Measurements from ENCODE around the gene HES6.

HES6 gene

GRCh38 chr2:238226698-238227586 lies 12.9 kb downstream of the HES6 start:
- FAIRE-seq (no peak), DNase-seq (ENCODE audit: insufficient read length, low spot score) (no peak)
- no peak for TF ChIP-seq POLR2A (IDR thresholded peaks at IDR 0.05; ENCODE audit: low read depth, low read length)

GRCh38 chr2:238225911-238226697 lies 13.7 kb downstream of the HES6 start:
- FAIRE-seq = no peak
- TF ChIP-seq POLR2A (IDR thresholded peaks at IDR 0.05; ENCODE audit: low read depth, low read length) = no peak
- DNase-seq (ENCODE audit: insufficient read length, low spot score) = no peak

DNA sequence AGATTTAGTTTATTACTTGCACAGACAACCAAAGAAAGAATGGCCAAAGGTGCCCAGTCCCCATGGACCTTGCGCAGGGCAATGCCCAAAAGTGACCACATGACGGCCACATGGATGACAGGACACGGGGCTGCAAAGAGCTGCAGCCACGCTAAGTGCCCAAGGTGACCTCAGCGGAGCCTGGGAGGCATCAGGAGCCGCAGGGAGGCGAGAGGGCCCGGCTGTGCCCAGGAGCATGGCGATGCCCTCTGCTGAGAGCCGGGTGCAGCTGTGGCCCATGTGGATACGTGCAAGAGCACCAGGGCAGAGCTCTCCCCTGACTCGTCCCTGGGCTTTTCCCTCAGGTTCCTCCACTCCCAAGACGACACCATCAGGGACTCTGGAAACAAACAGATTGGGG lies 14.7 kb downstream of the HES6 start:
- FAIRE-seq (no peak), DNase-seq (ENCODE audit: insufficient read length, low spot score) (no peak)
- no peak for TF ChIP-seq POLR2A (IDR thresholded peaks at IDR 0.05; ENCODE audit: low read depth, low read length)

GRCh38 chr2:238224356-238225035 lies 15.3 kb downstream of the HES6 start:
- DNase-seq (ENCODE audit: insufficient read length, low spot score) (no peak), FAIRE-seq (no peak)
- TF ChIP-seq POLR2A (IDR thresholded peaks at IDR 0.05; ENCODE audit: low read depth, low read length) = no peak

DNA sequence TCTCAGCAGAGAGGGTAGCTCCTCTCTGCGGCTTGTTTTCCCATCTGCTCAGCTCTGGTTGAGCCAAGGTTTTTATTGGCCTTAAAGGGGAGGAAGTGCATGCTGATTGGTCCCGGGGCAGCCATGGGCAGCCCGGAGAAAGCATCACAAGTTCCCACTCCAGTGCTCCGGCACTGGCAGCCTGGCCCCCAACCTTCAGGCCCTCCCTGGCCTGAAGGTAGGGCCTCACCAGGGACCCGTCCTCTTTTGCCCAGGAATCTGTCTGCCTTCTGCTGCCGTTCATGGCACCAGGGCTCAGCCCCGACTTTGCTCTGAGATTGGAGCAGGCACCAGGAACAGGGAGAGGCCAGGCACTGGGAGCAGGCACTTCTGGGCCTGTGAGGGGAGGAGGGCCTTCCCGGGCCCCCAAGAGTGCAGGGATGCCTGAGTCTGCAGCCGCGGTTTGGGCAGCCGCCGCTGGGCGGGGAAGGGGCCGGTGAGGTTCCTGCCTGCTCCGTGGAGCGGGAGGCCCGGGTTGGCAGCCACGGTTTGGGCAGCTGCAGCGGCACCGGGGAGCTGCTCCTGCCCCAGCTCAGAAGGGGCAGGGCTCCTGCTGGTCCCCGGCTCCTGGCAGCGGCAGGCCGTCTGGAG lies 18.8 kb downstream of the HES6 start:
- TF ChIP-seq POLR2A (IDR thresholded peaks at IDR 0.05; ENCODE audit: low read depth, low read length) = peak; percentile 56
- FAIRE-seq (no peak), DNase-seq (ENCODE audit: insufficient read length, low spot score) (peak; percentile 60)

GRCh38 chr2:238220274-238220891 lies 19.5 kb downstream of the HES6 start:
- FAIRE-seq (no peak), DNase-seq (ENCODE audit: insufficient read length, low spot score) (no peak)
- TF ChIP-seq POLR2A (IDR thresholded peaks at IDR 0.05; ENCODE audit: low read depth, low read length) = no peak

DNA sequence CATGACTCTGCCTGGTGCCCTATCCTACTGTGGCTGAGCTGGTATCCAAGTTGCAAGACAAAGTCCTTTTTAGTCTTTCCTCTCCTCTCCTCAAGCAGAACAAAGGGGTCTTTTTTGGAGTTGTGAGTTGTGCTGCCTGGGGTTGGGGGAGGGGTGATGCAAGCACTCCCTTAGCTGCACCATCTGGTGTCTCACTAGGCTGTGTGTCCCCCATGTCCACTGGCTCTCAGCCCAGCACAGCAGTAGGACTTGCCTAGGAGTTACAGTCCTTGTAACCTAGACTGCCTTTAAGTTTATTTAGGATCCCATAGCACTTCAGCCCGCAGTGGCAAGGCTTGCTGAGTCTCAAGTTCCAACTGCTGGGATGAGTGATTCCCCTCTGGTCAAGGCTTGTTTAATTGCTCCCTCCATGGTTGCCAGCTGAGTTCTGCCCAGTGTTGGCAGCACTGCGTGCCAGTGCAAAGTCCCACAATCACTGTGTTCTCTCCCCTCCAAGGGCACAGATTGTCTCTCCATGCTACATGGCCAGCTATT lies 23.1 kb downstream of the HES6 start:
- no peak for DNase-seq (ENCODE audit: insufficient read length, low spot score)
- no peak for TF ChIP-seq POLR2A (IDR thresholded peaks at IDR 0.05; ENCODE audit: low read depth, low read length)
- FAIRE-seq = no peak

- FAIRE-seq (no peak), DNase-seq (ENCODE audit: insufficient read length, low spot score) (no peak)
- TF ChIP-seq POLR2A (IDR thresholded peaks at IDR 0.05; ENCODE audit: low read depth, low read length) = no peak
Observed at GRCh38 chr2:238207006-238207405, 32.8 kb downstream of the HES6 start.

DNA sequence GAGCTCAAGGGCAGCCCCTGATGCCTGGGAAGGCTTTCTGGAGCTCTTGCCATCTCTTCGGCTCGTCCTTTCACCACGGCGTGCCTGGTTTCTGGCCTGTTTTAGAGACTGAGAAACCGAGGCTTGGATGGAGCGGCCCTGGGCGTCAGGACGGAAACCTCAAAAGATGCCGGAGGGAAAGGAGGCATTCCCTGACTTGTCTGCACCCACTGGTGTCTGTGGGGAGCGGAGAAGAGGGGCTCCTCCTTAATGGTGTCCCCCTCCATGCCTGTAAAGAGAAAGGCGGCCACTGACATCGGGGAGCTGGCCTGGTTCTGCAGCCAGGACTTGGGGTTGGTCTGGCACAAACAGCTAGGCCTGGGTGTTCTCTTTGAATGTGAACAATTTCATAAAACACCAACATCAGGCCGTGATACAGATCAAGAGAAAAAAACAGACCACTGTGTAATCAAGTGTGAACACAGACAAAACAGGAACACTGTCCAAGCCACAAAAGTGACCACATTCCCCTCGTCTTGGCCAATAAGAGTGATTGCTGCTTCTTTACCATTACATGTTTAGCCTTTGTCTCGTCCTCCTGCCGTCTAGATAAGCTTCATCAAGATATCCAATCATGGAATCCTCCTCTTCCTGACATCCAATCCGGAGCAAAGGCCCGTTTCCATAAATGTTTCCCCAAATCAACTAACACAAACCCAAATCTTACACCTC lies 35.7 kb downstream of the HES6 start:
- DNase-seq (ENCODE audit: insufficient read length, low spot score) (no peak), FAIRE-seq (no peak)
- no peak for TF ChIP-seq POLR2A (IDR thresholded peaks at IDR 0.05; ENCODE audit: low read depth, low read length)

DNA sequence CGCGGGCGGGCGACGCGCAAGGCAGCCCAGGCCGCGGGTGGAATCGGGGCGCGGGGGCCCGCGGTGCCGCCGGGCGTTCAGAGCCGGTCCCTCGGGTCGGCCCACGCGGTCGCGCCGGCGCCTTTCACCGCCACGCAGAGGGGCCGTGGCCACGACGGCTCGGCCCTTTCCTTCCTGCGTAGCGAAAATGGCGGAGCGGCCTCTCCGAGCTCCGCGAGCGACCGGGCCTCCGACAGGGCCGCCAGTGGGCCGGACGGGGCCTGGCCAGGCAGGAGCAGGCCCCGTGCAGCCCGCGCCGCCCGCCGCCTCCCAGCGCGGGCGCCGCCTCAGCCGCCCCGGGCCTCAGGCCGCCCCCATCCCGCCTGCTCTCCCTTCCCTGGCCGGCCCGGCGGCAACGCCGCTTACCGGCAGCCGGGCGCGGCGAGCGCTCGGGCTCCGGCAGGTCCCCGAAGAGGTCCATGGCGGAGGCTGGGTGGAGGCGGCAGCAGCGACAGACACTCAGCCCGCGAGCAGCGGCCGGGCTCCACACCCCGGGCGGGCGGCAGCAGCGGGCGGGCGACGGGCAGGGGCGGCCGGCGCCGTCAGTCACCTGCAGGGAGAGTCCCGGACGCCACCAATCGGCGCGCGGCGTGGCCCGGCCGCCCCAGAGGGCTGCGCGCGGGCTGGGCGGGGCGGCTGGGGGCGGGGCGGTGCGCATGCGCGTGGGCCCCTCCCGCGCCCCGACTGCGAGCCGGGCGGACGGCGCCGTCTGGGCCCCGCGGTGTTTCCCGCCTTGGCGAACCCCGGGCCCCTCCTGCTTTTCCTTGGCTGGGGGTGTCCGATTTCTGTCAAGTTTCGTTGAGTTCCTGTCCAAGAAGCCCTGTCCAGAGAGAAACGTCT lies 36.5 kb downstream of the HES6 start, which contains the start of gene ILKAP:
ILKAP (minus strand) TSS at position 602 of the 879 bp plus-strand sequence; CDS start at position 460, 142 bp downstream.
- TF ChIP-seq POLR2A (IDR thresholded peaks at IDR 0.05; ENCODE audit: low read depth, low read length) = peak; percentile 68
- peak; percentile 98 for DNase-seq (ENCODE audit: insufficient read length, low spot score)
- FAIRE-seq = no peak

- FAIRE-seq (no peak), DNase-seq (ENCODE audit: insufficient read length, low spot score) (peak; percentile 41)
- TF ChIP-seq POLR2A (IDR thresholded peaks at IDR 0.05; ENCODE audit: low read depth, low read length) = no peak
Observed at GRCh38 chr2:238202326-238203093, 37.3 kb downstream of the HES6 start.

Data from H54 (cell line).